WTC11 (cell line): Measurements from ENCODE around the gene PCSK4. TPM values are rescaled to one million over a fixed set of nuclear protein-coding genes. Genes with fewer than 3 reads are reported as not detected.
A peak's percentile ranks its signal among the peaks of the same experiment; 100 is the strongest.

Source experiments
- ATAC-seq: fragments of 200-7000 bp; cut with Tn5 transposase; 2 replicates; pipeline ENCODE4 v1.10.0; 2021; ENCODE audit warnings: mild to moderate bottlenecking, moderate library complexity
- CTCF ChIA-PET: fragments of 300-600 bp; sonication (Branson Sonifier 250); formaldehyde crosslinking; loops from one replicate; lab custom pipeline; 2021; ENCODE audit warnings: antibody characterized with exemption; lab: Charles Lee
- POLR2A ChIA-PET: fragments of 350-600 bp; sonication (Branson Sonifier 250); formaldehyde crosslinking; loops from one replicate; lab custom pipeline; 2021; ENCODE audit warnings: antibody characterized with exemption; lab: Charles Lee
- DNase-seq: peaks from one replicate; pipeline ENCODE4 v3.0.0; 2021; ENCODE audit warnings: low spot score
- H3K27ac Mint-ChIP-seq: 2 replicates; pipeline ENCODE4 v1.8.0; 2021; ENCODE audit warnings: mixed read lengths
- H3K27me3 Mint-ChIP-seq: 2 replicates; pipeline ENCODE4 v1.8.0; 2021; ENCODE audit warnings: low read depth, mild to moderate bottlenecking, moderate library complexity, mixed read lengths
- H3K36me3 Mint-ChIP-seq: 2 replicates; pipeline ENCODE4 v1.8.0; 2021; ENCODE audit warnings: mixed read lengths
- H3K4me1 Mint-ChIP-seq: 2 replicates; pipeline ENCODE4 v1.8.0; 2022; ENCODE audit warnings: mixed read lengths
- H3K4me3 Mint-ChIP-seq: 2 replicates; pipeline ENCODE4 v1.8.0; 2021; ENCODE audit warnings: mild to moderate bottlenecking, moderate library complexity, mixed read lengths
- H3K9me3 Mint-ChIP-seq: 2 replicates; pipeline ENCODE4 v1.8.0; 2021; ENCODE audit warnings: mixed read lengths
- ATF3 ChIP-seq: sonication (generic); formaldehyde crosslinking; conservative IDR thresholded peaks from 2 replicates; pipeline ENCODE4 v1.8.1; 2022; ENCODE audit warnings: mild to moderate bottlenecking, missing genetic modification reagents
- EMX1 ChIP-seq: fragments of 250-450 bp; sonication (Bioruptor Pico); IDR thresholded peaks from 2 replicates; pipeline ENCODE4 v1.8.0; 2021; ENCODE audit warnings: mild to moderate bottlenecking
- ERG ChIP-seq: fragments of 250-450 bp; sonication (Bioruptor Pico); IDR thresholded peaks from 2 replicates; pipeline ENCODE4 v1.8.0; 2021; ENCODE audit warnings: mild to moderate bottlenecking
- FOXK1 ChIP-seq: sonication (generic); formaldehyde crosslinking; IDR thresholded peaks from 2 replicates; pipeline ENCODE4 v1.8.0; 2022; ENCODE audit warnings: mild to moderate bottlenecking, moderate library complexity, missing genetic modification reagents
- FOXP4 ChIP-seq: sonication (generic); formaldehyde crosslinking; IDR thresholded peaks from 2 replicates; pipeline ENCODE4 v1.8.0; 2022; ENCODE audit warnings: mild to moderate bottlenecking, missing genetic modification reagents
- GTF2I ChIP-seq: fragments of 250-450 bp; sonication (Bioruptor Pico); conservative IDR thresholded peaks from 2 replicates; pipeline ENCODE4 v1.4.0; 2021; ENCODE audit warnings: mild to moderate bottlenecking
- JAZF1 ChIP-seq: fragments of 250-450 bp; sonication (Bioruptor Pico); IDR thresholded peaks from 2 replicates; pipeline ENCODE4 v1.9.0; 2021; ENCODE audit warnings: moderate library complexity, mild to moderate bottlenecking, inconsistent platforms
- MXD4 ChIP-seq: fragments of 250-450 bp; sonication (Bioruptor Pico); IDR thresholded peaks from 2 replicates; pipeline ENCODE4 v1.8.0; 2021; ENCODE audit warnings: mild to moderate bottlenecking, moderate library complexity, borderline replicate concordance
- MYBL2 ChIP-seq: sonication (generic); formaldehyde crosslinking; IDR thresholded peaks from 2 replicates; pipeline ENCODE4 v1.8.1; 2023; ENCODE audit warnings: mild to moderate bottlenecking, moderate library complexity, missing genetic modification reagents
- NFYB ChIP-seq: sonication (generic); formaldehyde crosslinking; conservative IDR thresholded peaks from 2 replicates; pipeline ENCODE4 v1.8.0; 2022; ENCODE audit warnings: low read depth, missing genetic modification reagents
- RORB ChIP-seq: fragments of 250-450 bp; sonication (Bioruptor Pico); IDR thresholded peaks from 2 replicates; pipeline ENCODE4 v1.9.0; 2021; ENCODE audit warnings: mild to moderate bottlenecking
- SMAD4 ChIP-seq: sonication (generic); formaldehyde crosslinking; IDR thresholded peaks from 2 replicates; pipeline ENCODE4 v1.8.0; 2022; ENCODE audit warnings: mild to moderate bottlenecking, missing genetic modification reagents
- ZNF263 ChIP-seq: sonication (generic); formaldehyde crosslinking; IDR thresholded peaks from 2 replicates; pipeline ENCODE4 v1.8.1; 2022; ENCODE audit warnings: low read depth, mild to moderate bottlenecking, moderate library complexity, missing genetic modification reagents
- ZNF317 ChIP-seq: sonication (generic); formaldehyde crosslinking; IDR thresholded peaks from 2 replicates; pipeline ENCODE4 v1.8.1; 2023; ENCODE audit warnings: low read depth, mild to moderate bottlenecking, moderate library complexity, missing genetic modification reagents, borderline replicate concordance
- ZNF671 ChIP-seq: fragments of 250-450 bp; sonication (Bioruptor Pico); IDR thresholded peaks from 2 replicates; pipeline ENCODE4 v1.8.0; 2021; ENCODE audit warnings: mild to moderate bottlenecking
- total RNA-seq: library from RNA; stranded (reverse); gene quantifications from 3 replicates; pipeline ENCODE4 v1.2.3, GENCODE V29; 2021

PCSK4 gene
- total RNA-seq, 1 experiment from 2014 or later = 22.4 TPM

- no peak for TF ChIP-seq FOXK1 (CRISPR knock-in tag)
- no peak for TF ChIP-seq ZNF671 (CRISPR knock-in tag)
- TF ChIP-seq ERG (CRISPR knock-in tag) = no peak
- no peak for TF ChIP-seq ZNF317 (CRISPR knock-in tag)
- no peak for TF ChIP-seq FOXP4 (CRISPR knock-in tag)
- TF ChIP-seq EMX1 (CRISPR knock-in tag) = no peak
- TF ChIP-seq NFYB = no peak
- no peak for TF ChIP-seq ATF3
- Mint-ChIP-seq H3K27ac (no peak overlapping the region), H3K36me3 (no peaks in the 10 kb centered on the region), H3K9me3 (no peaks in the 10 kb centered on the region), H3K4me1 (peaks cover 8% of the 10 kb centered on the region; the same call in 1 of the 2 replicates), H3K4me3 (no peak overlapping the region), H3K27me3 (peaks cover 67% of the 10 kb centered on the region)
- CTCF ChIA-PET = interaction anchor here (1.0 to 5.2 kb wide), 7 partner anchors 8 to 93 kb away, joined by 3 to 76 read pairs (median 5); partner anchors contain the start of genes PCSK4 and REEP6
- POLR2A ChIA-PET = interaction anchor here (1.0 to 1.3 kb wide), 3 partner anchors 9 to 13 kb away, joined by 3 to 8 read pairs (median 4); no protein-coding TSS in a partner anchor
- no peak for DNase-seq
- ATAC-seq = no peak
These were observed 37.2 kb downstream of the PCSK4 start for GRCh38 chr19:1452802-1453524.

- CTCF ChIA-PET = interaction anchor here (1.0 to 1.5 kb wide), 4 partner anchors 14 to 94 kb away, joined by 3 to 7 read pairs (median 4); partner anchors contain the start of genes PCSK4 and REEP6
- Mint-ChIP-seq H3K27ac (no peak overlapping the region), H3K4me1 (peaks cover 5% of the 10 kb centered on the region; the same call in 1 of the 2 replicates), H3K9me3 (no peaks in the 10 kb centered on the region), H3K36me3 (no peaks in the 10 kb centered on the region), H3K4me3 (no peak overlapping the region), H3K27me3 (peaks cover 69% of the 10 kb centered on the region)
- TF ChIP-seq ZNF263 (CRISPR knock-in tag) = peak; percentile 92
- no peak for TF ChIP-seq RORB
- no peak for TF ChIP-seq FOXK1 (CRISPR knock-in tag)
- no peak for TF ChIP-seq MXD4 (CRISPR knock-in tag)
- no peak for TF ChIP-seq JAZF1 (CRISPR knock-in tag)
- no peak for TF ChIP-seq GTF2I (CRISPR knock-in tag)
- TF ChIP-seq SMAD4 (CRISPR knock-in tag) = no peak
- TF ChIP-seq MYBL2 = no peak
- ATAC-seq = no peak
- DNase-seq = peak; percentile 61
- POLR2A ChIA-PET = interaction anchor here (0.7 to 1.3 kb wide), 4 partner anchors 8 to 36 kb away, joined by 3 to 8 read pairs (median 4); no protein-coding TSS in a partner anchor
These were observed 38.0 kb downstream of the PCSK4 start for GRCh38 chr19:1451916-1452801.
